HG02642 (cell line): Measurements from ENCODE around the gene NCF1.
A peak's percentile ranks its signal among the peaks of the same experiment; 100 is the strongest.
"Not testable (repeated sequence)": the region's sequence is repeated elsewhere in the genome, so short reads cannot be mapped to it uniquely, and the experiment has no call there.

Source experiments
- ATAC-seq: cut with Tn5 transposase; IDR thresholded peaks from one replicate; pipeline ENCODE4 v1.9.1; 2021; ENCODE audit warnings: mild to moderate bottlenecking; ENCODE audit not compliant: unreplicated experiment, poor library complexity

Gene NCF1

DNA sequence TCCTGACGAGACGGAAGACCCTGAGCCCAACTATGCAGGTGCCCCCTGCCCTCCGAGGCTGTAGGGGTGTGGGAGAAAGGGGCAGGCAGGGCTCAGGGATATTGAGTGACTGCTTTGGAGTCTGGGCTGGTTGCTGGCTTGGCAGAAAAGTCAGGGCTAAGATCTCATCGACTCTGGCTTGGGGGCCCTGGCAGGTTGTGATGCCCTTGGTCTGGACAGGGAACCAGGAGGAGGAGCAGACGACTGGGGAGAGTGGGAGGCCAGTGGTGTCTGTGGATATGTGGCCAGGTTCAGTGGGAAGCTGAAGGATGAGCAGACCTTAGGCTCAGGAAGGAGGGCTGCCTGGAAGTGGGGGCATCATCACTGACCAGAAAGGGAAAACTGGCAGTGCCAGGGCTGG is 9.8 kb downstream of the NCF1 start:
- not testable (repeated sequence) for ATAC-seq

DNA sequence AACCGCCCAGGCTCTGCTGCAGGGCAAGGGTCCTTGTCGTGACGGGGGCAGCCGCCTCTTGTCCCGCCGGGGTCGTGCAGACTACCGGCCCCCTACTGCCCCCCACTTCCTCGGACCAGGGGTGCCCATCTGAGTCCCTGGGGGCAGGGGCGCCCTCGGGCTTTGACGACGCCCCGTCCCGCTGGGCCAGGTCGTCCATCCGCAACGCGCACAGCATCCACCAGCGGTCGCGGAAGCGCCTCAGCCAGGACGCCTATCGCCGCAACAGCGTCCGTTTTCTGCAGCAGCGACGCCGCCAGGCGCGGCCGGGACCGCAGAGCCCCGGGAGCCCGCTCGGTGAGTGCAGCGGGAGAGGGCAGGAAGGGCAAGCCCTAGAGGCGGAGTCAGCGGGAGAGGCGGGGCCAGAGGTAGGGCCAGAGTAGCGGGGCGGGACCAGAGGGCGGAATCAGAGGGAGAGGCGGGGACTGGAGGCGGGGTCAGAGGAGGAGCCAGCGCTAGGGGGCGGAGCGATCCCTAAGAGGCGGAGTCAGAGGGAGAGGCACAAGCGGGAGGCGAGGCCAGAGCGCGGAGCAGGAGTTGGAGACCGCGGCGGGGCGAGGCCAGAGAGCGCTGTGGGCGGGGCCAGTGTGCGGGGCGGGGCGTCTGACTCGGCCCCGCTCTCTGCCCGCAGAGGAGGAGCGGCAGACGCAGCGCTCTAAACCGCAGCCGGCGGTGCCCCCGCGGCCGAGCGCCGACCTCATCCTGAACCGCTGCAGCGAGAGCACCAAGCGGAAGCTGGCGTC is 14.7 kb downstream of the NCF1 start:
- ATAC-seq: peak; percentile 88

DNA sequence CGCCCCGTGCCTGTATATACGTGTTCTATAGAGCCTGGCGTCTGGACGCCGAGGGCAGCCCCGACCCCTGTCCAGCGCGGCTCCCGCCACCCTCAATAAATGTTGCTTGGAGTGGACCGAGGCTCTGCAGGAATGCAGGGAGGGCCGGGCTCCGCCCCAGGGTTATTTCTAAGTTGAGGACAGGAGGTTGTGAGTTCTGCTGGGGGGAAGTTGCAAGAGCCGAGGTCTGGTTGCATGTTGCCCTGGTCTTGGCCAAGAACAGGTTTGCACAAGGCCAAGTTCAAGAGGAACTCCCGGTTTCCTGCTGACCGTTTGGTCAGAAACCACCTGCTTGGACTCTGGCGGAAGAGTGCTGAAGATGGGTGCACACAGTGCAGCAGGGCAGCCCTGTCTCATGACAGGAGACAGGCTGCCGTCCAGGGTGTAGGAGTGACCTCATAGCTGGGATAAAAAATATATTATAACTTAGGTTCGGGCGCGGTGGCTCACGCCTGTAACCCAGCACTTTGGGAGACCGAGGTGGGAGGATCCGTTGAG is 15.5 kb downstream of the NCF1 start:
- ATAC-seq: peak; percentile 0

DNA sequence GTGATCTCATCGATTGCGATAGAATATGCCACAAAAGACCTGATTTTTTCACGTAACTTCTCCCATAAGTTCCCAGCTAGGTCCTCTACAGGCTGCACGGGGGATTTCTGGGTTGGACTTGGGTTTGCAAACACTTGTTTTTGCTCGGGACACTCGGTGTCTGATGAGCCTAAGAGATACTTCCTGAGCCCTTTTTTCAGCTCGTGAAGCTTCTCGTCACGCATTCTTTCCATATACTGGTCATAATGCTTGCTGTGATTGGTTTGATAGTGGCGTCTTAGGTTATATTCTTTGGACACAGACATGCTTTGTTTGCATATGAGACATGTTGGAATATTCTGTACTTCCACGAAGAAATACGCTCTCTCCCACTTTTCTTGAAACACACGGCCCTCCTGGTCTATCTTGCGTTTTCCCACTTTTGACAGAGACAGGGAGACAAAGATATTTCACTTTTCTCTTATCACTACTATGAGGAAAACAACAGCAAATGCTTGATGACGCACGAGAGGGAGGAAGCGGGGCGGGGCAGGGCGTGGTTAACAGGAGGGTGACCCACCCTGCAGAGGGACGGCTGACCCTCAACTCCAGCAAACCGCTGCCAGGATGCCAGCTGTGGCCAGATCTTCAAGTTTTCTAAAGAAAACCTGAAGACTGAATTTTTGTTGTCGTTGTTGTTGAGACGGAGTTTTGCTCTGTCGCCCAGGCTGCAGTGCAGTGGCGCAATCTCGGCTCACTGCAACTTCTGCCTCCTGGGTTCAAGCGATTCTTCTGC is 24.2 kb downstream of the NCF1 start:
- not testable (repeated sequence) for ATAC-seq

DNA sequence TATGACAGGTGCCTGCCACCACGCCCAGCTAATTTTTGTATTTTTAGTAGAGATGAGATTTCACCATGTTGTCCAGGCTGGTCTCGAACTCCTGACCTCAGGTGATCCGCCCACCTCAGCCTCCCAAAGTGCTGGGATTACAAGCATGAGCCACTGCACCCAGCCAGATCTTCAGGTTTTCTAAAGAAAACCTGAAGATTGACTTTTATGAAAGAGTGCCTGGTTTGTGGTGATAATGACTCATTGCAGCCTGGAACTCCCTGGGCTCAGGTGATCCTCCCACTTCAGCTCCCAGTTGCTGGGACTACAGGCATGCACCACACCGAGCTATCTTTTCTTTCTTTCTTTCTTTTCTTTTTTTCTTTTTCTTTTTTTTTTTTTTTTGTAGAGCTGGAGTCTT is 24.8 kb downstream of the NCF1 start:
- ATAC-seq: not testable (repeated sequence)

DNA sequence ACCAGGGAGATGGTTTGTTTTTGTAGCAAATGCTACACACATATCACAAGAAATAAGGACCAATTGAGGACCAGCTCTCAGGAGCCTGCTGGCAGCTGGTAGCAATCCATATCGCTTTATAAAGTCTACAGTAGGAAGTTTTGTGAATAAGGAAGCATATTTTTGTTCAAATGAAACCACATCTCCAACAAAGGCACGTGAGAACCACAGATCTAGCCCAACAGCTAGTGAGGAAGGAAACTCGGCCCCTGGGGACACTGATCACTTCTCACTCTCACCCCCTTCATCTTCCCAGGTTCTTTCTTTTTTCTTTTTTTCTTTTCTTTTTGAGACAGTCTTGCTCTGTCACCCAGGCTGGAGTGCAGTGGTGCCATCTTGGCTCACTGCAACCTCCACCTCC is 42.1 kb downstream of the NCF1 start:
- not testable (repeated sequence) for ATAC-seq

DNA sequence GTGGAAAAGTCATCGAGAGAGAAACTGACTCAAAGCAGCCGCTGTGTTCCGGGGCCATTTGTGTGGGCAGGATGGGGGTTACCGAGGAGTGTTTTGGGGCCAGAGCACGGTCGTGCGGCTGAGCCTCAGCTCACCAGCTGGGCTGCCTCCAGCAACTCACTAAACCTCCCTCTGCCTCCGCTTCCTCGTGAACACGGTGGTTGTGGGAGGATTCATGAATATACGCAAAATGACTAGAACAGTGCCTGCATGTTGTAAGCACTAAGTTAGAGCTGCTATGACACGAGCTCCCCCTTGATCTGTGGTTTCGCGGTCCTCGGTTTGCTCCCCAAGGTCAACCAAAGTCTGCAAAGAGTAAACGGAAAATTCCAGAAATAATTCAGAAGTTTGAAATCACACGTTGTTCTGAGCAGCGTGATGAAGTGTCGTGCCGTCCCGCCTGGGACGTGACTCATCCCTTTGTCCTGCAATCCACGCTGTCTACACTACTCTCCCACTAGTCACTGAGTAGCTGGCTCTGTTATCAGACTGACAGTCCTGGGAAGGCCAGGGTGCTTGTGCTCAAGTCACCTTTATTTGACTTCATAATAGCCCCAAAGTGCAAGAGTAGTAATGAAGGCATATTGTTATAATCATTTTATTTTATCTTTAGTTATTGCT is 46.5 kb downstream of the NCF1 start:
- peak; percentile 91 for ATAC-seq

DNA sequence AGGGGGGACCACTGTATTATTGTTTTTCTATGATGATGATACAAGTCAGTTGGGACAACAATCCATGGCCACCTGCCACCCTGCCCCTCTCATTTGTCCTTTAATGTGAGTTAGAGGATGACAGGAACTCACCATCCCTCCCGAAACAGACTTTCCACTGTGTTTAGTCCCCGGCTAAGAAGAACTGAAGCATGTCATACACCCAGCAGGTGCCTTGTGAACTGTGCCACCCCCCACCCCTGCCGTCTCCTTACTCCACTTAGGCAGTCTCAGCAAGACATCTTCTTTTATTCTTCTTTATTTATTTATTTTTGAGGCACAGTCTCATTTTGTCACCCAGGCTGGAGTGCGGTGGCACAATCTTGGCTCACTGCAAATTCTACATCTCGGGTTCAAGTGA is 47.4 kb downstream of the NCF1 start:
- not testable (repeated sequence) for ATAC-seq

DNA sequence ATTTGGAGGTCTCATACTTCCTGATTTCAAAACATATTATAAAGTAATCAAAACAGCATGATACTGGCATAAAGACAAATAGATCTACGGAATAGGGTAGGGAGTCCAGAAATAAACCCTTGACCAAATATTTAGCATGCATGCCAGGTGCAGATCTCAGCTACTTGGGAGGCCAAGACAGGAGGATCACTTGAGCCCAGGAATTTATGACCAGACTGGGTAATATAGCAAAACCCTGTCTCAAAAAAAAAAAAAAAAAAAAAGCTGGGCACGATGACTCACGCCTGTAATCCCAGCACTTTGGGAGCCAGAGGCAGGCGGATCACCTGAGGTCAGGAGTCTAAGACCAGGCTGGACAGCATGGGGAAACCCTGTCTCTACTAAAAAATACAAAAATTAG is 56.1 kb downstream of the NCF1 start:
- not testable (repeated sequence) for ATAC-seq

DNA sequence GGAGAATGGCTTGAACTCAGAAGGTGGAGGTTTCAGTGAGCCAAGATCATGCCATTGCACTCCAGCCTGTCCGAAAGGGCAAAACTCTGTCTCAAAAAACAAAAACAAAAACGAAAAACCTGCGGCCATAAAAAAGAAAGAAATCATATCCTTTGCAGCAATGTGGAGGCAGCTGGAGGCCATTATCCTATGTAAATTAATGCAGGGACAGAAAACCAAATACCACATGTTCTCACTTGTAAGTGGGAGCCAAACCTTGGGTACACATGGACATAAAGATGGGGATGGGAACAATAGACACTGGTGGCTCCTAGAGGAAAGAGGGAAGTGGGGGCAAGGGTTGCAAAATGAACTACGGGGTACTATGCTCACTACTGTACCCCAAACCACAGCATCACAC is 56.6 kb downstream of the NCF1 start:
- not testable (repeated sequence) for ATAC-seq
